RPMI8226 (cell line): ENCODE results near the gene EFCAB13.

Experiments
- DNase-seq: peaks from one replicate; pipeline ENCODE4 v3.0.0-alpha.2; 2015

EFCAB13 gene

DNA sequence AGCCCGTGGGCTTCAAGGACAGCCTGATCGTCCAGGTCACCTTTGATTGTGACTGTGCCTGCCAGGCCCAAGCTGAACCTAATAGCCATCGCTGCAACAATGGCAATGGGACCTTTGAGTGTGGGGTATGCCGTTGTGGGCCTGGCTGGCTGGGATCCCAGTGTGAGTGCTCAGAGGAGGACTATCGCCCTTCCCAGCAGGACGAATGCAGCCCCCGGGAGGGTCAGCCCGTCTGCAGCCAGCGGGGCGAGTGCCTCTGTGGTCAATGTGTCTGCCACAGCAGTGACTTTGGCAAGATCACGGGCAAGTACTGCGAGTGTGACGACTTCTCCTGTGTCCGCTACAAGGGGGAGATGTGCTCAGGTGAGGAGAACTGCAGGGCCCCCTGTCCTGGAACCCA lies 31.5 kb upstream of the EFCAB13 start:
- no peak for DNase-seq

DNA sequence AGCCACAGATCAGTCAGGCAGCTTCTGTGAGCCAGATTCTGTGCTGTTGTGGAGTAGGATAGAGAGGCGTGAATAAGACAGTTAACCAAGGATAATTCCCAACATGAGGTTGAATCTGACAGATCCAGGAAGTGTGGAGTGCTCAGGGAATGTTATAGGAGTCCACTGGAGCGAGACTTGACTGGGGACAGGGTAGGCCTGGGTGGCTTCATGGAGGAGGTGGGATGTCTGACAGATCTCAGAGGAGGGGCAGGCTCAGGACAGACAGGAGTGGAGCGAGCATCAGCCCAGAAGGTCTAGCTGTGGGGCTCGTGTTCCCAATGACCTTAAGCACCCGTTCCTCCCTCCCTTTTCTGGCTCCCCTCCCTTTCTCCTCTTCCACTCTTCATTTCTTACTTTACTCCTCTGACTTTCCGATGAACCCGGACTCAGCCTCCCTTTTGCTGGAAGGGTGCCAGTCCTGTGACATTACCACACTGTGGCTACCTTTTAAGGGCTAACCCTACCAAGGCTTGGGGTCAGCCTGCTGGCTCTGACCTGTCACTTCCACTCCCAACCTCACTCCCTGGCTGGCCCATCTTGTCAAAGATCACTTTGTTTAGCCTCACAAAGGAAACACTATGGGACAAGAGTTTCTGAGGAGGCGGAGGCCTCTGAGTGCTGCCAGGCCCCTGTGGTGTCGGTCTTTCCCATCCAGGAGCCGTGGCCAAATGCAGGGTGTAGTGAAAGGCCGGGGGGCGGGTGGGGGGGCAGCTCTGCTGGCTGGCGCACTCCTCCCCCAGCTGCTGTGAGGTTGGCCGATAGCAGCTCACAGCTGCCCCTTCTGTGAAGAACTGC lies 28.5 kb upstream of the EFCAB13 start:
- no peak for DNase-seq

DNA sequence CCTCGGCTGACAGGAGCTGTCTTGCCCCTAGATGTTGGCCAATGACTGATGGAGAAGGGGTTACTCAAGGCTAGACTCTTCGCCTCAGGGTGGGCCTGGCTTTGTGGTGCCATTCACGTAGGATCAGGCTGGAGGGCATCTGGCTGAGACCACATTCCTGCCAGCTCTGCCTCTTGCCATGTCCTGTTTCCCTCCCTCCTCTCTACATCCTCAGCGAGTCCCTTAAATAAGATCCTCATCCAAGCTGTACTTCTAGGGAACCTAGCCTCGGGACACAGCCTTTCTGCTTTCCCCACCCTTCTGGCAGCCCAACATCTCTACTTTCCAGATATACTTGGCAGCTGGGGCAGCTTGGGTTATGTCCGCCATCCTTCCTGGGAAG lies 27.9 kb upstream of the EFCAB13 start:
- no peak for DNase-seq

DNA sequence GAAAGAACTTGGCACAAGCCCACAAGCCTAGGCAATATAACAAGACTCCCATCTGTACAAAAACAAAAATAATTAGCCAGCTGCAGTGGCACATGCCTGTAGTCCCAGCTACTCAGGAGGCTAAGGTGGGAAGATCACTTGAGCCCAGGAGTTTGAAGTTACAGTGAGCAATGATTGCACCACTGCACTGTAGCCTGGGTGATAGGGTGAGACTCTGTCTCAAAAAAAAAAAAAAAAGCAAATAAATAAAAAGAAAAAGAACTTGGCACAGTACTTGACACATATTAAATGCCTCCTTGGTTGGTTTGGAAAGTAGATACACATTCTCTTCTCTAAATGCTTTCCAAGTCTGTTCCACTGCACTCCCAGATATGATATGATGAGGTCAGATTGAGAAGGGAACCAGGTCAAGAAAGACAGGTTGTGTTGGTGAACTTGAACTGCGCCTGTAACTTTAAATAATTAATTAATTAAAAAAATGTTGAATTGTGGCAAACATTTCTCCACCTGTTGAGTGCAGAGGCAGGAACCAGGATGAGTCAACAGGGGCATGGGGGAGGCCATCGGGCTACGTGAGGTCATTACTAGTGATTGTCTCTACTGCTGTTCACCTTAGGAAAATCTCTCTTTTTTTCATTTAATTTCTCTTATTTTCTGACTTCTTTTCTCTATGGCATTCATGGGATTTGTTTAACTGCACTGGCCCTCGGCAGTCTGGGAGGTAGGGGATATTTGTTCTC lies 25.9 kb upstream of the EFCAB13 start:
- no peak for DNase-seq

DNA sequence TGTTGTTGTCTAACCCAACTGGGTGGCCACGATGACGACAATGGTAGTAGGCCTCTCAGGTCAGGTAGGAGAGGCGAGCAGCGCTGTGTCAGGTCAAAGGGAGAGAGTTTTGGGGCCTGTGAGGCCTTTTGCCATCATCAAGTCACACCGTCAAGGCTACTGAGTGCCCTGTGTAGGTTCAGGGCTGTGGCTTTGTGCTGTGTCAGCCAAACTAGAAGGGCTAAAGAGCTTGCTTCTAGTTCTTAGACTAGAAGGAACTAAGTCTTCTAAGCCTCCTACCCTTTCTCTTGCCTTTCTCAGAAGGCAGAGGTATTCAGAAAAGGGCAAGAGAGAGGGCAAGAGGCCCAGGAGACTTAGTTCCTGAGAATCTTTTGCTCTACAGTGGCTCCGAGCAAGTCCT lies 25.0 kb upstream of the EFCAB13 start:
- no peak for DNase-seq

DNA sequence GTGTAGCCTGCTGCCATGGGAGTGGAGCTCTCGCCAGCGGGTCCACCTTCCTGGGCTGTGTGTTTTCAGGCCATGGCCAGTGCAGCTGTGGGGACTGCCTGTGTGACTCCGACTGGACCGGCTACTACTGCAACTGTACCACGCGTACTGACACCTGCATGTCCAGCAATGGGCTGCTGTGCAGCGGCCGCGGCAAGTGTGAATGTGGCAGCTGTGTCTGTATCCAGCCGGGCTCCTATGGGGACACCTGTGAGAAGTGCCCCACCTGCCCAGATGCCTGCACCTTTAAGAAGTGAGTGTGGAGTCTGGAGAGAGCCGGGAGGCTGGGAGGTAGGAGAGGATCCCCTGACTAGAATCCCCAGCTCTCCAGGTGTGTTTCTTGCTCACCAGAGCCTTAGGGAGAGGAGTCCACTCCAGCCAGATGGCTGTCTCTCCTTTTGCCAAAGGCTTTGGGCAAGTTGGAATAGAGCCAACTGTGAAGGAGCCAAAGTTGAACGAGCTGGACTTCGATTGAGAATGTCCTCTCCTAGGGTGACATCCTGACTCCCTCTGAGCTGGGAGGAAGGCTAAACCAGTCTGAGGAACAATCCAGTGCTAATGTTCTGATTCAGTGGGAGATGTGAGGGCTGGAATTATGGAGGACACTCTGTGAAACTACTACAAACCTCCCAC lies 24.4 kb upstream of the EFCAB13 start:
- DNase-seq: no peak

DNA sequence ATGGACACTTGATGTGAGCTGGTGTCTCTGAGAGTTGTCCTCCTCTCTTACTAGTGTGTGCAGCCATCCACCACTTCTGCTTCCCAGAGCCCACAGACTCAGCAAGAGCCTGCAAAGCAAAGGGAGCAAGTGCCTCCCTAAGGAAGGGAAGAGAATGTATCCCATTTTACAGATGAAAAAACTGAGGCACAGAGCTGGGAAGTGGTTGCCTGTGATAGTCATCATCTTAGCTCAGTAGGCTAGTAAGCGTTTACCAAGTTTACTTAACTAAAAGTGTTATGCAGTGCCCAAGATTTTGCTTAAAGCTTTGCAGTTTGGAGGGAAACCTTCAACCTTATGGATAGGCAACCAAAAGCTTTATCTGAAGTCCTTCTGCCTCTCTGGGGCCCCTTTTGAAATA lies 23.0 kb upstream of the EFCAB13 start:
- DNase-seq: no peak

DNA sequence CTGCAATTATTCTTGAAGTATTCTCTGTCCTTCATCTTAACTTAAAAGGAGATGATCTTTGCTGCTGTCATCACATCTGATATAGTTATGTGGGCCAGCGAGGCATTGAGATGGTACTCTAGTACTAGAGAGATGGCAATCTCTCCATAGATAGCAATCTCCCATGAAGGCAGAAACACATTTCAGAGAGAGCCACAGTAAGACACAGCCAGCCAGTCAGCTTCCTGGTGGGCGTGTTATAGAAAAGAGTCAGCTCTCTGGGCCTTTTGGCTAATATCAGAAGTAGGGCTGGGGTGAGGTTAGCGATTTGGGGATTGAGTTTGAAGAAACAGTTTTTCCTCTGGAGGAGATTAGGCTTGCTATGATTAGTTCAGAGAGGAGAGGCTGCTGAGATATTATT lies 22.6 kb upstream of the EFCAB13 start:
- no peak for DNase-seq

DNA sequence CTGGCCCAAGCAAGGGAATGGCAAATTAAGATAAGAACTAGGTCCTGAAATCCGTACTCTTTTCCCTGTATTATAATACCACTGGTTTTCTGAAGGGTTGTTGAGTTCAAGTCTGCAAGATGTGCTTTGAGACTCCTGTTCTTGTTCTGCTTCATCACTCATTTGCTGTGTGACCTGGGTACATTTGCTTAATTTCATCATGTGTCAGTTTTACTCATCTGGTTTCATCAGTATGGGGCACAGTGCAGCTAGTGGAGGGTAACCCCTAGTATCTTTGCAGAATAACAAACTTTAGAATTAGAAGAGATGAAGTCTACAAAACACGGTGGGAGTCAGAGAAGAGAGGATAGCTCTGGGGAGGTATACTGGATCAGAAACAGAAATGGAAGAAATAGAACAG lies 21.9 kb upstream of the EFCAB13 start:
- DNase-seq: no peak

DNA sequence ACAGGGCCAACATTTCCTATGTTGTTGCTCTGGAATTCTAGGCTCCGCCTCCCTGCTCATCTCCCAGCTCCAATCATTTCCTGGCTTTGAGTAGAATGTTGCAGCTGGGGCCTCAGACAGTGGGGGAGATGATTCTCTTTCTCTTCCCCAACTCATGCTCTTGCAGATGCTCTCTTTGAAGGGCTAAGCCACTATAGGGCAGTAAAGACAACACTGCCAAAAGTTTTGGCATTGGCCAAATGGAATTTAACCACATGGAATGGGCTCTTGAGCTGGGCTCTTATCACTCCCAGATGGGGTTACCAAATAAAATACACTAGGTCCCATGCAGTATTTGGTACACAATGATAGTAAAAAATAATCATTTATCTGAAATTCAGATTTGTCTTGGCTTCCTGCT lies 19.6 kb upstream of the EFCAB13 start:
- DNase-seq: no peak

DNA sequence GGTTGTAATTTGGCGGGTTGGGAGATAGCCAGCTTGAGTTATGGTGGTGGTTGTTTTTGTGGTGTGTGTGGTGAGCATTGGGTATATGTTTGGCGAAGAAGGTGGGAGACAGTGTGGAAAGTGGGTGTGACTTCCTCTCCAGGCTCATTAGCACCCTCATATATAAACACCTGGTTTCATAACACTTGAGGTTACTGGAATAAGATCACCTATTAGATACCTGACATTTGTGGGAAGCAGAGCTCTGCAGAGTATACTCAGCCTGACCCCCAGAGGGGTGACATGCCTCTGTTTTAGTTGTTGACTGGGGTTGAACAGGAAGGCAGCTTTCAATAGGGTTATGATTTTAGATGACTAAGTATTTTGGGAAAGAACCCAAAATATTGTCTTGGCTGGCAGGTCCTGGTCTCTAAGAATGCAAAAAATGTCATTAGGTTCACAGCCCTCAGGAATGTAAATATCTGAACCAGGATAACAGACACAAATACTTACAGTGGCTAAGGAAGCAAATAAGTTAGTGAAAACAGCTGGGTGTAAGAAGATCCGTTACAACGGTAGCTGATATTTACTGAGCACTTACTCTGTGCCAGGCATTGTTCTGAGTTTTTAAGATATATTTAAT lies 18.3 kb upstream of the EFCAB13 start:
- DNase-seq: peak; percentile 25

DNA sequence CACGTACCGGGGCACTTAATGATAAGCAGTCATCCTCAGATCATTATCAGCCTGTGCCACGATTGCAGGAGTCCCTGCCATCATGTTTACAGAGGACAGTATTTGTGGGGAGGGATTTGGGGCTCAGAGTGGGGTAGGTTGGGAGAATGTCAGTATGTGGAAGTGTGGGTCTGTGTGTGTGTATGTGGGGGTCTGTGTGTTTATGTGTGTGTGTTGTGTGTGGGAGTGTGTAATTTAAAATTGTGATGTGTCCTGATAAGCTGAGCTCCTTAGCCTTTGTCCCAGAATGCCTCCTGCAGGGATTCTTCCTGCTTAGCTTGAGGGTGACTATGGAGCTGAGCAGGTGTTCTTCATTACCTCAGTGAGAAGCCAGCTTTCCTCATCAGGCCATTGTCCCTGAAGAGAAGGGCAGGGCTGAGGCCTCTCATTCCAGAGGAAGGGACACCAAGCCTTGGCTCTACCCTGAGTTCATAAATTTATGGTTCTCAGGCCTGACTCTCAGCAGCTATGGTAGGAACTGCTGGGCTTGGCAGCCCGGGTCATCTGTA lies 13.5 kb upstream of the EFCAB13 start:
- no peak for DNase-seq

DNA sequence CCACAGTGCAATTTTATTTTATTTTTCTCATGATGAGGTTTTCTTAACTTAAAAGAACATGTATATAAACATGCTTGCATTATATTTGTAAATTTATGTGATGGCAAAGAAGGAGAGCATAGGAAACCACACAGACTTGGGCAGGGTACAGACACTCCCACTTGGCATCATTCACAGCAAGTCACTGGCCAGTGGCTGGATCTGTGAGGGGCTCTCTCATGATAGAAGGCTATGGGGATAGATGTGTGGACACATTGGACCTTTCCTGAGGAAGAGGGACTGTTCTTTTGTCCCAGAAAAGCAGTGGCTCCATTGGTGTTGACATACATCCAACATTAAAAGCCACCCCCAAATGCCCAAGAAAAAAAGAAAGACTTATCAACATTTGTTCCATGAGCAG lies 12.3 kb upstream of the EFCAB13 start:
- DNase-seq: no peak

DNA sequence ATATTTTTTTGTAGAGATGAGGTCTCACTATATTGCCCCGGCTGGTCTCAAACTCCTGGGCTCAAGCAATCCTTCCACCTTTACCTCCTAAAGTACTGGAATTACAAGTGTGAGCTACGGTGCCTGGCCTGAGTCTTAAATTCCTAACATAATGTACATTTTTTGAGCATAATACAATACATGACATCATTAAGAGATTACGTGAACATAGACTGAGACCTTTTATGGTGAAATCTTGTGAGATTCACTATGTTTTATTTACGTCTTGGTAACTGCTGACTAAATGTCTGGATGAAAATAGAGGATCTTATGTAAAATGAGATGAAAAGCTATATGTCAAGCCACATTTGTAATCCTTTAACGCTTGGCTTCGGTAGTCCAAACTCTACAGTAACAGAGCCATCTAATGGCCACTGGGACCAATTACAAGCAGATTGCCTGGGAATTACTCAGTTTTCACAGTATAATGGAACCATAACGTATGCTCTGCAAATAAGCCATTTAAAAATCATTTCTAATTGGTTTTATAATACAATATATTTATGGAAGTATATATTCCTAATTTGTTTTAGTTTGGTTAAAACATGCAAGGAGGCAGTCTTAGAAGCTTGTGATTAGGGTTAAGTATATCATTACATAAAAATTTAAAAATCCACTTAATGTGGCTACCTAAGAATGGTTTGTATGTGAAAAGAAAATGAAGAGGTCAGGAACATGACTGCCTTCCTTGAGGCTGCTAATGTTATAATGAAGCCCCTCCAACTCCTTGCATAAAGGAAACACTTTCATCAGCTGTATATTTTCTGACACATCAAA lies 8.1 kb upstream of the EFCAB13 start:
- peak; percentile 65 for DNase-seq

DNA sequence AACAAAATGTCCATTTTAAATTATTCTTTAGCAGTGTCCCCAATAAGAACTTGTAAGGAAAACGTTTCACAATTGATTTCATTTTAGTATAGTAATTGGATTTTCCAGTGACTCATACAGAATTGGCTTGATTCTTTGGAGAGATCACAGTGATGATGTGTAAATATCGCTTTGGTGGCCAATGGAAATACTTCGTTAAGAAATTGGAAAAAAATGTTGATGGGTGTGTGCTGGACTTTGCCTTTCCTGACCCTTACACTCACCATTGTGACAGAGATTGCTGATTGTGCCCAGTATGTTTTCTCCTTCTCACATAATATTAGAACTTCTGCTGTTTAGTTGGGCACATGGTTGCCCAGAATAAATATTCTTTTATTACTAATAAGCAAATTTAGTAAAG lies 7.4 kb upstream of the EFCAB13 start:
- no peak for DNase-seq

DNA sequence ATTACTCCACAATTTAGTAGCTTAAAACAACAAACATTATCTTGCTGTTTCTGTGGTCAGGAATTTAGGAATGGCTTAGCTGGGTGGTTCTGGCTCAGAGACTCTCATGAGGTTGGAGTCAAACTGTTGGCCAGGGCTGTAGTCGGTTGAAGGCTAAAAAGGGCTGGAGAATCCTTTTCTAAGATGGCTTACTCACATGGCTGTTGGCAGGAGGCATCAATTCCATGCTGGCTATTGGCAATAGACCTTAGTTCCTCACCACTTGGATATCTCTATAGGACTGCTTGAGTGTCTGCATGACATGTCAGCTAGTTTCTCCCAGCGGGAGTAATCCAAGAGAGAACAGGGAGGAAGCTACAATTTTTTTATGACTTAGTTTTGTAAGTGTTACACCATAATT lies 6.6 kb upstream of the EFCAB13 start:
- DNase-seq: no peak

DNA sequence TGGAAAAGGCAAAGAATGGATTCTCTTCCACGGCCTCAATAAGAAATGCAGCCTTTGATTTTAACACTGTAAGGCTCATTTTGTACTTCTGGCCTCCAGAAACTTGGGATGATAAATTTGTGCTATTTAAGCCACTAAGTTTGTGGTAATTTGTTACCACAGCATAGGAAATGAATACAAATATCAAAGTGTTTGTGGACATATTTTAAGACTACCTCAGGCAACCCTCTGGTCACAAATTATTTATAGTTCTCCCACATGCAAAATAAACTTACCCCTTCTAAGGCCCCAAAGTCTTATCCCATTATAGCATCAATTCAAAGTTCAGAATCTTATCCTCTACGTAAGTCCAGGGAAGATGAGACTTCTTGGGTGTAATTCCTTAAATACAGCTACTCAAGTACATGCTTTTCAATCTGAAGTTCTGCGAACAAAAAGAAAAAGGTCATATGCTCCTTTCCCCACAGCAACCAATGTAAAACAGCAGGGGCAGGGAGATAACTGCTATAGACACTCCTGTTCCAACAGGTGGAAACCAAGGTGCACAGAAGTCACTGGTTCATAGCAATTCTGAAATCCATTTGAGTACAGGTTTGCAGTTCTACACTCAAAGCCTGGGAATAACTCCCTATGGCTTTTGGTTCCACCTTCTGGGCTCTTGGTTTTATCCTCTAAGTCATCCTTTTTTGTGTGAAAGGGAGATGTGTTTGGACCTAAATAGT lies 5.4 kb upstream of the EFCAB13 start:
- peak; percentile 18 for DNase-seq

DNA sequence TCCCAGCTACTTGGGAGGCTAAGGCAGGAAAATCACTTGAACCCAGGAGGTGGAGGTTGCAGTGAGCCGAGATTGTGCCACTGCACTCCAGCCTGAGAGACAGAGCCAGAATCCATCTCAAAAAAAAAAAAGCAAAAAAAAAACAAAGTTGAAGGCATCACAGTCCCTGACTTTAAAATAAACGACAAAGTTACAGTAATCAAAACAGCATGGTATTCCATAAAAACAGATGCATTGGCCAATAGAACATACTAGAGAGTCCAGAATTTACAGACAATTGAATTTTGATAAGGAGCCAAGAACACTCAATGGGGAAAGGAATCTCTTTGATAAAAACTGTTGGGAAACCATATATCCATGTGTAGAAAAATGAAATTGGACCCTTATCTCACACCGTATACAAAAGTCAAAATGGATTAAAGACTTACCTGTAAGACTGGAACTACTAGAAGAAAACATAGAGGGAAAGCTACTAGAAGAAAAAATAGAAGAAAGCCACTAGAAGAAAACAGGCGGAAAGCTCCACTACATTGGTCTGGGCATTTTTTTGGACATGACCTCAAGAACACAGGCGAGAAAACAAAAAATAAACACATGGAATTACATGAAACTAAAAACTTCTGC lies 2.8 kb upstream of the EFCAB13 start:
- no peak for DNase-seq

DNA sequence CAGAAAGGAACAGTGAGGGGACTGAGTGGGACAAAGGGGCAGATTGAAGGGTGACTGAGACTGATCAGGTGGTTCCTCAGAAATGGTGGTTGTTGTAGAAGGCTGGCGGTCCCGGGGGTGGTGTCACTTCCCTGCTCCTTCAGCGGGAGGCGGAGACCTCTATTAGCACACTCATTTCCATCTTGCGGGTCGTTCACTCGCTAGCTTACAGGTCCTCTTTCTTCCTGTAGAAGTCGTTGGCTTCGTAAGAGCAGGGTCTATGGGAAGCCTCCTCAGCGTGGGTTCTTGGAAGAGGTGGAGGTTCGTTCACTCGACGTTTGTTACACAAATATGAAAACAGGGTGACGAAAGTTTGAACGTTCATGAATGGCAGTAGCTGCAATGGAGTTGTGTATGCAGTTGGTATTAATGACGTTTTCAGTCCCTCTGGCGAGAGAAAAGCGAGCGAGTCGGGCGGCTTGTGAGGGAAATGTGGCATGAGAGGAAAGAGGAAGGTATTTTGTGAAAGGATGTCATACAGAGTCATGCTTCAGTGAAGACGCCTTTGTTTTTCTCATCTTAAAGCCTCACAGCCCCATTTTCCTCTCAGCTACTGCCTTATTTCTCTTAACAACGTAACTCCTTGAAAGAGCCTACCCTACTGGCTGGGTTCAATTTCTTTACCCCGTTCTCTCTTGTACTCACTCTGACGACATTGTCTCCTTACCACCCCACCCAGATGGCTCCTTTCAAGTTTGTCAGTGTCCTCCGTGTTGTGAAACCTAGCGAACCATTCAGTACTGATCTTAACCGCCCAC lies 667 bp downstream of the EFCAB13 start:
- peak; percentile 52 for DNase-seq

DNA sequence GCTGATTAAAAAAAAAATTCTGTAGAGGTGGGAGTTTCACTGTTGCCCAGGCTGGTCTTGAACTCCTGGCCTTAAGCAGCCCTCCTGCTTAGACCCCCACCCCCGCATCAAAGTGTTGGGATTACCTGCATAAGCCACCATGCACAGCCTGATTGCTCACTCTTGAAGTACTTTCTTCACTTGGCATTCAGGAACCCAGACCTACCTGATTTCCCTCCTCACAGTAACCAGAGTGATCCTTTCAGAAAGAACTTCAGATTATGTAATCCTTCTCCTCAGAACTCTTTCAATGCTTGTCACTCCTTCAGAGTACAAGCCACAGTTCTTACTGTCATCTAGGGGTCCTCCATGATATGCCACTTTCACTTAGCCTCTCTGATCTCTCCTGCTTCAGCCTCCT lies 1.4 kb downstream of the EFCAB13 start:
- DNase-seq: no peak
